ENCODE data around the gene DNM3.

Gene DNM3

DNA sequence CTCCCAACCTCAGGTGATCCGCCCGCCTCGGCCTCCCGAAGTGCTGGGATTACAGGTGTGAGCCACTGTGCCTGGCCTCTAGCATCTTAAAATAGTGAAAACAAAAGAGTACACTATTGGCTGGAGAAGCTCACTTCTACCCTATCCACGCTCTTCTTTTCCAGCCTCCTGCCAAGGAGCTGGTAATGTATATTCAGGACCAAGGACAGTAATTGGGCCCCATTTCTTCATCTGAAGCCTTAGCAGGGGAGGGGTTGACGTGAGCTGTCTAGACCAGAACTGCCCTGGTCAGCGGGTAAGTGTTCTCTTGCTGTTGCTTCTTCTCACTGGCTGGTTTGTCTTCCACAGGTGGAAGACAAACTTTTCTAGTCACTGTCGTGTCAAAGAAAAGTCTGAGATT is 70.2 kb downstream of the DNM3 start:
- FAIRE-seq (no peak), DNase-seq (ENCODE audit: extremely low spot score, insufficient read length, low read depth) (no peak)

DNA sequence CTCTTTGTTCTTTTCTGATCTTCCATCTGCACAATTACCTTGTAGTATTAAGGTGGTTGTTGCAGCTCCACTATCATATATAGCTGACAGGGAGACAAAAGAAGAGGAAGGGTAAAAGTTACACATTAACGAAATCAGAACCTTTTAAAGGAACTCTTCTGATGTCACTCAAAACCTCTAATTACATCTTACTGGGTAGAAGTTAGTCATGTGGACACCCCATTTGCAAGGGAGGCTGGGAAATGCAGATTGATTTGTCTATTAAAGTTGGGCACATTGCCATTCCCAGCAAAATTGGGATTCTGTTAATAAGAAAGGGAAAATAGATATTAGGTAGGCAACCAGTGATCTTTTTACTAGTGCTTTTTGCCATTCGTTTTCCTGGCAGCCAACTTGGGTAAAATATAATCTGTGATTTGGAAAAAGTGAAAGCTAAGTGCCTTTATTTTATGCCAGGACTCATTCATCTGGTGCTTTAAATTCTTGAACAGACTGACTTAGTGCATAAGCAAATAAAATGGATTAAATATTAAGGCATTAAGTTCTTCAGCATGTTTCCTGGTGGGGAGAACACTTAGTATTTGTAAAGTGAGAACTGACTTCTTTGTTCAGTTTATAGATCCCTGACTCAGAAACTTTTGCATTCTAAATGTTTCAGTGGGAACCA is 71.3 kb downstream of the DNM3 start:
- DNase-seq (ENCODE audit: extremely low spot score, insufficient read length, low read depth) (no peak), FAIRE-seq (no peak)

DNA sequence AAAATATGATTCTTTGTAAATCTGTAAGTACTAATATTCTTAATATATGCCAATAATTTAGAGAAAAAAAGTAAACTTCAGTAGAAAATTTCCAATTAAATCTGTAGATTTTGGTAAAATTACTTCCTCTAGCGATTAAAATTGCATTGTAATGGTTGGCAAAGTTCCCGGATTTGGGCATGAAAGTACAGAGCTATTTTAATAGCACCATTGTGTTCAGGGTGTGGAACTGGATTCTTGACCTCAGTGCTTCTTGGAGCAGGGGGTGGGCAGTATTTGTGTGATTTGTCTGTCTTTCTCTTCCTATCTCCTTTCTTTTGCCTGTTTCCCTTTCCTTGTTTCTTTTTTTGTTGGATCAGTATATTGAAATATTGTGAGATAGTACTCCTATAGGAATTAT is 72.1 kb downstream of the DNM3 start:
- no peak for FAIRE-seq
- no peak for DNase-seq (ENCODE audit: extremely low spot score, insufficient read length, low read depth)

- DNase-seq (ENCODE audit: extremely low spot score, insufficient read length, low read depth): no peak
- FAIRE-seq: no peak
Measured at GRCh38 chr1:171916315-171916771, 75.0 kb downstream of the DNM3 start.

GRCh38 chr1:171917331-171917730 is 76.0 kb downstream of the DNM3 start:
- DNase-seq (ENCODE audit: extremely low spot score, insufficient read length, low read depth) (no peak), FAIRE-seq (no peak)

GRCh38 chr1:171919891-171920887 is 78.9 kb downstream of the DNM3 start:
- DNase-seq (ENCODE audit: extremely low spot score, insufficient read length, low read depth) (no peak), FAIRE-seq (no peak)

DNA sequence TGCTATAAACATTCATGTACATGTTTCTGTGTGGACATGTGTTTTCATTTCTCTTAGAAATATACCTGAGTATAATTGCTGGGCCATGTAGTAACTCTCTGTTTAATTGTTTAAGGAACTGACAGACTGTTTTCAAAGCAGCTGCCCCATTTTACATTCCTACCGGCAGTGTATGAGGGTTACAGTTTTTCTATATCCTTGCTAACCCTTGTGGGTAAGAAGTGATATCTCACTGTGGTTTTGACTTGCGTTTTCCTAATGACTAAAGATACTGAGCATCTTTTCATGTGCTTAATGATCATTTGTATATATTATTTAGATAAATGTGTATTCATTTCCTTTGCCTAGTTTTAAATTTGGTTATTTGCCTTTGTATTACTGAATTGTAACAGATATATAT is 81.7 kb downstream of the DNM3 start:
- no peak for DNase-seq (ENCODE audit: extremely low spot score, insufficient read length, low read depth)
- no peak for FAIRE-seq

DNA sequence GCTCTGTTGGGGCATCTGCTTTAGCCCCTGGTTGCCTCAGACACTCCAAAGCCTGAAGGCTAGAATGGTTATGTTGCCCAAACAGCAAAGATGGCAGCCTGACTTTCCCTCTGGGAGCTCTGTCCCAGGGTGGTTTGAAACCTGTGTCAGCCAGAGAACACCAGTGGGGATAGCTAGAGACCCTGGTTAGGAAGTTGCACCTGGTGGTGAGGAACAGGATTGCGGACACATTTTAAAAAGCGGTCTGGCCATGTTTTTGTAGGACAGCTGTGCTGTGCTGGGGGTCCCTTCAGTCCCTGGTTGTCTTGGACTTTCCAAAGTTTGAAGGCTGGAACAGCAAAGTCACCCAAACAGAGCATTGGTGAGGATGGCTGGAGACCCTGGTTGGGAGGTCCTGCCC is 87.8 kb downstream of the DNM3 start:
- no peak for FAIRE-seq
- no peak for DNase-seq (ENCODE audit: extremely low spot score, insufficient read length, low read depth)

DNA sequence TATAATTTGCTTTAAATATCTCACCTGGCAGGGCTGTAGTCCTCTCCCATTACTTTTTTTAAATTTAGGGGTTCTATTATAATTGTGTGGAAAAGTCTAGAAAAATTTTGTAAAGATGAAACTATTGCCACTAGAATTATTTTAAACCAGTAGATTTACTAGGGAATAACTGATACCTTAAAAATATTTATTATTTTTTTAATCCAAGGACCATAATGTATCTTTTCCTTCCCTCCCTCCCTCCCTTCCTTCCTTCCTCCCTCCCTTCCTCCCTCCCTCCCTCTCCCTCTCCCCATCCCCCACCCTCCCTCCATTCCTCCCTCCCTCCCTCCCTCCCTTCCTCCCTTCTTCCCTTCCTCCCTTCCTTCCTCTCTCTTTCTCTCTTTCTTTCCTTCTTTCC is 90.5 kb downstream of the DNM3 start:
- FAIRE-seq (no peak), DNase-seq (ENCODE audit: extremely low spot score, insufficient read length, low read depth) (no peak)

DNA sequence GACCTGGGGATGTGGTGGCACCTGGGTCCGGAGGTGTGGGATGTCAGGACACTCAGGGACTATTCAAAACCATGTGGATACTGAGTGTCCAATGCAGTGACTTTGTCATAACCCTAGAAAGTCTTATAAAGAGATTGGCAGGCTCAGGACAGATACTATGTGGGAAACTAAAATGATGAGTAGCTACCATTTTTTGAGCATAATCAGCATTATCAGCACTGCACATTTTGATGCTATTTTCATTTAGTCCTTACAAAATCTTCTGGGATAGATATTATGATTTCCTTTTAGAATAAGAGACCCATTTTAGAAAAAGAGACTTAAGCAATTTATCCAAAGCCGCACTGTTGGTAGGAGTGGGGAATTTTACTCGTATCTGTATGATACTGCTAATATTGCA is 93.4 kb downstream of the DNM3 start:
- no peak for FAIRE-seq
- no peak for DNase-seq (ENCODE audit: extremely low spot score, insufficient read length, low read depth)

DNA sequence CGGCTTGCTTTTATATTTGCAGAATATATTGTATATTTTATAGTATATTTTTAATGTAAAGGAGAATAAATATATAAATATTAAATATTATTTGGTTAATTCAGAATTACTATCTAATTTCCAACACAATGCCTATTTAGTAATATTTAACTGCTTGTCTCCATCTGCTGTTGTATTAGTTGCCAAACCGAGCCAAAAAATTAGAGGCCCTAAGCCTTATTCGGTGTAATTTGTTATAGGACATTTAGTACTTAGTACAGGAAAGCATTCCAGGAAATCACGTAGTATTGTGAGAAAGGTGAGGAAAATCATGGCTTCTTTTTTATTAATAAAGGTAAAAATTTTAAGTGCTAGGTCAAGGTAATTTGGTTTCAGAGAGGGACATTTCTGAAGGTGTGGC is 93.8 kb downstream of the DNM3 start:
- no peak for DNase-seq (ENCODE audit: extremely low spot score, insufficient read length, low read depth)
- FAIRE-seq: no peak

DNA sequence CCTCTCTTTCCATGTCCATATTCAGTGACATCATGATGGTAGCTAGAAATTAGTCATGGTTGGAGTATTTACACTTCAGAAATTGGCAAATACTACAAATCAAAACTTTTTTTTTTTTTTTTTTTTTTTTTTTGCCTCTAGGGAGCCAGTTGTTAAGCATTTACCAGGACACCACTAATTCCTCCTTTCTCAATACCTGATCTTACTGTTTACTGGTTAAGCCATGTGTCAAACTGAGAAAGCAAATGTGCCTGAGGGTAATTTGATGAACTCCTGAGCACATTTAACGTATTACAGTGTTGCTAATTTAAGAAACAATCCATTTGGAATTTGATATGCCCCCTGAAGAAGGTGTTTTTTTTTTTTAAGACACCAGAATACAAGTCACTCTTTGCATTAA is 94.4 kb downstream of the DNM3 start:
- no peak for DNase-seq (ENCODE audit: extremely low spot score, insufficient read length, low read depth)
- FAIRE-seq: peak; percentile 29

GRCh38 chr1:171937938-171938337 is 96.6 kb downstream of the DNM3 start:
- no peak for FAIRE-seq
- no peak for DNase-seq (ENCODE audit: extremely low spot score, insufficient read length, low read depth)

DNA sequence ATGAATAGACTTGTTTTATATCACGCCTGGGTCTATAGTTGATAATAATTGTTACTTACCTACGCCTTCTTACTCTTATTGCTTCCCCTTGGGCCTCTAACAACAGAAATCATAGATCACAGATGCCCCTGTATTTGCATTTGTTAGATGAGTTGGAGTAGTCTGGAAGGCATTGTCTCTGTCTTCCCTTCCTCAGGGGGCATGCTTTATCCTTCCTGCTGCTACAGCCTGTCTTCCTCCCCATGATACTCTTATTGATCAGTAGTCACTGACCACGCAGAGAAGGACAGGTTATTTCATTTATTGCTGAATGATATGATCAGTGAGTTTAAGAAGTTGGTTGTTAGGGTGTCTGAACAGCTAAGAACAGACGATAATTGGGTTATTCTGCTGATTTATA is 98.4 kb downstream of the DNM3 start:
- FAIRE-seq (no peak), DNase-seq (ENCODE audit: extremely low spot score, insufficient read length, low read depth) (no peak)

GRCh38 chr1:171940368-171940767 is 99.1 kb downstream of the DNM3 start:
- DNase-seq (ENCODE audit: extremely low spot score, insufficient read length, low read depth): no peak
- FAIRE-seq: peak; percentile 31

GRCh38 chr1:171941920-171942319 is 100.6 kb downstream of the DNM3 start:
- DNase-seq (ENCODE audit: extremely low spot score, insufficient read length, low read depth) (no peak), FAIRE-seq (no peak)

DNA sequence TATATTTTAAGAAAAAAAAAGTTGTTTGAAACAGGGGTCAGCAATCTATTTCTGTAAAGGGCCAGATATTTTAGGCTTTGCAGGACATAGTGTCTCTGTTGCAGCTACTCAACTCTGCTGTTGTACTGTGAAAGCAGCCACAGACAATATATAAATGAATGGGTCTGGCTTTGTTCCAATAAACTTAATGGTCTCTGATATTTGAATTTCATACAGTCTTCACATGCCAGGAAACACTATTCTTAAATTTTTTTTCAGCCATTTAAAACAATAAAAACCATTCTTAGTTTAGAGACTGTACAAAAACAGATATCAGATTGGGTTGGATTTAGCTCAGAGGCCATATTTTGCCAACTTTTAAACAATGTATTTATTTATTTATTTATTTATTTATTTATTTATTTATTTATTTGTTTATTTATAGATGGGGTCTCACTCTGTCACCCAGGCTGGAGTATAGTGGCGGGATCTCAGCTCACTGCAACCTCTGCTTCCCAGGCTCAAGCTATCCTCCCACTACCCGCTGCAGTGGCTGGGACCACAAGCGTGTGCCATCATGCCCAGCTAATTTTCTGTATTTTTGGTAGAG is 102.8 kb downstream of the DNM3 start:
- no peak for DNase-seq (ENCODE audit: extremely low spot score, insufficient read length, low read depth)
- FAIRE-seq: no peak

- DNase-seq (ENCODE audit: extremely low spot score, insufficient read length, low read depth): no peak
- no peak for FAIRE-seq
Measured at GRCh38 chr1:171948511-171948910, 107.2 kb downstream of the DNM3 start.

DNA sequence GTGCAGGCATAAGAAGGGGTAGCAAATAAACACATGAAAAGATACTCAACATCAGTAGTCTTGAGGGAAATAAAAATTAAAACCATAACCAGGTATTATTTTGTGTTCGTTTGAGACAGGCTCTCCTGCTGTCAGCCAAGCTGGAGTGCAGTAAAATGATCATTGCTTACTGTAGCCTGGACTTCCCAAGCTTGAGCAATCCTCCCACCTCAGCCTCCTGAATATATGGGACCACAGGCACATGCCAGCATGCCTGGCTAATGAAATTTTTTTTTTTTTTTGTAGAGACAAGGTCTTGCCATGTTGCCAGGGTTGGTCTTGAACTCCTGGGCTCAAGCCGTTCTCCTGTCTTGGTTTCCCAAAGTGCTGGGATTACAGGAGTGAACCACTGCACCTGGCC is 108.0 kb downstream of the DNM3 start:
- FAIRE-seq (no peak), DNase-seq (ENCODE audit: extremely low spot score, insufficient read length, low read depth) (no peak)

- no peak for DNase-seq (ENCODE audit: extremely low spot score, insufficient read length, low read depth)
- FAIRE-seq: no peak
Measured at GRCh38 chr1:171953835-171954234, 112.5 kb downstream of the DNM3 start.

- FAIRE-seq (no peak), DNase-seq (ENCODE audit: extremely low spot score, insufficient read length, low read depth) (no peak)
Measured at GRCh38 chr1:171954361-171954760, 113.1 kb downstream of the DNM3 start.

All from GM18507 (cell line).